GM12878 (cell line): ENCODE results near the gene PMF1. TPM values are rescaled to one million over a fixed set of nuclear protein-coding genes. Genes with fewer than 3 reads are reported as not detected.

Experiments
- ATAC-seq: fragments of 200-7000 bp; cut with Tn5 transposase; 3 replicates; pipeline ENCODE4 v1.9.1; 2020; ENCODE audit warnings: mild to moderate bottlenecking, moderate library complexity
- BruUV-seq: library from RNA; stranded (reverse); fragments of 400-500 nt; replicated peaks from 2 replicates; lab custom pipeline; 2021; lab: Mats Ljungman, UMichigan
- CTCF ChIA-PET: fragments of 300-600 bp; sonication (Branson Sonifier 250); formaldehyde crosslinking; extraction: SDS; loops from one replicate; lab custom pipeline; 2021; ENCODE audit warnings: inconsistent platforms; lab: Yijun Ruan, JAX
- POLR2A ChIA-PET: fragments of 350-600 bp; formaldehyde crosslinking; extraction: SDS; loops from one replicate; lab custom pipeline; 2021; ENCODE audit warnings: inconsistent platforms; lab: Charles Lee
- RAD21 ChIA-PET: fragments of 300-600 bp; sonication (Branson Sonifier 250); formaldehyde crosslinking; loops from one replicate; lab custom pipeline; 2023; ENCODE audit warnings: antibody characterized with exemption; ENCODE audit not compliant: unreplicated experiment; lab: Charles Lee
- SMC1A ChIA-PET: fragments of 300-600 bp; sonication (Branson Sonifier 250); formaldehyde crosslinking; loops from one replicate; lab custom pipeline; 2023; ENCODE audit not compliant: unreplicated experiment, uncharacterized antibody; lab: Charles Lee
- DNase-seq: peaks from one replicate; pipeline ENCODE4 v3.0.0-alpha.2; 2011; ENCODE audit warnings: low read depth, low spot score
- FAIRE-seq: peaks from 3 replicates; lab custom pipeline; 2011; peaks lifted over from hg19 to GRCh38; lab: Jason Lieb, UNC
- H2AFZ ChIP-seq: 2 replicates; pipeline ENCODE4 v1.6.0; 2011; ENCODE audit warnings: low read depth, low read length, control low read depth; ENCODE audit not compliant: control insufficient read depth
- H3K27ac ChIP-seq: 2 replicates; pipeline ENCODE4 v1.5.1; 2011; ENCODE audit warnings: control low read depth; ENCODE audit not compliant: control insufficient read depth, insufficient read depth
- H3K27me3 ChIP-seq, 2 experiments: replicated peaks in 1 of 2; 2 replicates each; pipeline versions ENCODE4 v1.6.0 to v1.6.1; 2011; ENCODE audit warnings: low read length in 1 of 2; ENCODE audit not compliant: control insufficient read depth in 2 of 2, insufficient read depth in 2 of 2
- H3K36me3 ChIP-seq, 2 experiments: 2 replicates each; pipeline ENCODE4 v1.5.1; 2011; ENCODE audit warnings: low read length in 1 of 2; ENCODE audit not compliant: control insufficient read depth in 2 of 2, insufficient read depth in 2 of 2
- H3K4me1 ChIP-seq: 2 replicates; pipeline ENCODE4 v1.6.1; 2011; ENCODE audit warnings: mild to moderate bottlenecking, low read length, moderate library complexity, mixed read lengths; ENCODE audit not compliant: control insufficient read depth, insufficient read depth
- H3K4me2 ChIP-seq: 2 replicates; pipeline ENCODE4 v1.6.0; 2011; ENCODE audit warnings: control low read depth; ENCODE audit not compliant: control insufficient read depth, insufficient read depth
- H3K4me3 ChIP-seq: fragments of 200-600 bp; sonication (generic); 2 replicates; pipeline ENCODE4 v1.5.1; 2016
- H3K79me2 ChIP-seq: 2 replicates; pipeline ENCODE4 v1.6.0; 2011; ENCODE audit warnings: low read length; ENCODE audit not compliant: control insufficient read depth, insufficient read depth
- H3K9ac ChIP-seq: 2 replicates; pipeline ENCODE4 v1.8.0; 2011; ENCODE audit warnings: low read length, control low read depth, mixed read lengths; ENCODE audit not compliant: control insufficient read depth, insufficient read depth
- H3K9me3 ChIP-seq: replicated peaks from 3 replicates; pipeline ENCODE4 v1.5.1; 2011; ENCODE audit warnings: mild to moderate bottlenecking, low read length; ENCODE audit not compliant: control insufficient read depth, insufficient read depth
- H4K20me1 ChIP-seq: 2 replicates; pipeline ENCODE4 v1.6.0; 2011; ENCODE audit not compliant: control insufficient read depth, insufficient read depth
- BRCA1 ChIP-seq: IDR thresholded peaks from 2 replicates; pipeline ENCODE4 v1.6.1; 2011; ENCODE audit warnings: low read depth, low read length, improper control_type of control experiment
- DPF2 ChIP-seq: fragments of 450-650 bp; IDR thresholded peaks from 2 replicates; pipeline ENCODE4 v1.6.1; 2017; ENCODE audit warnings: mild to moderate bottlenecking
- GABPA ChIP-seq: IDR thresholded peaks from 2 replicates; pipeline ENCODE4 v1.6.1; 2014; ENCODE audit warnings: antibody characterized with exemption, low read depth, mild to moderate bottlenecking, inconsistent platforms
- IRF5 ChIP-seq: fragments of 450-650 bp; IDR thresholded peaks from 2 replicates; pipeline ENCODE4 v1.6.1; 2017; ENCODE audit warnings: borderline replicate concordance
- KAT2A ChIP-seq: conservative IDR thresholded peaks from 2 replicates; pipeline ENCODE4 v1.6.1; 2011; ENCODE audit warnings: low read depth, low read length; ENCODE audit not compliant: control insufficient read depth
- MTA2 ChIP-seq: fragments of 450-650 bp; IDR thresholded peaks from 2 replicates; pipeline ENCODE4 v1.6.1; 2016; ENCODE audit warnings: low read depth, mild to moderate bottlenecking, moderate library complexity
- TAF1 ChIP-seq: IDR thresholded peaks from 2 replicates; pipeline ENCODE4 v1.6.1; 2011; ENCODE audit warnings: mild to moderate bottlenecking, low read depth, low read length, borderline replicate concordance
- TCF12 ChIP-seq: IDR thresholded peaks from 2 replicates; pipeline ENCODE4 v1.6.1; 2011; ENCODE audit warnings: low read depth, mild to moderate bottlenecking, low read length
- WGBS: methylation state at CpG from one replicate; pipeline ENCODE4 v1.1.6; 2016; ENCODE audit warnings: low lambda C conversion rate; ENCODE audit not compliant: insufficient replicate concordance, insufficient coverage; ENCODE audit errors: missing lambda C conversion rate; 5-methylcytosine and 5-hydroxymethylcytosine counted together
- in situ Hi-C: fragments of 300-500 bp; cut with MboI; formaldehyde crosslinking; loops from 9 replicates; pipeline ENCODE4 v1.14.3; 2018; ENCODE audit warnings: mixed read lengths
- intact Hi-C: fragments of 100-400 bp; cut with micrococcal nuclease; formaldehyde crosslinking; loops from one replicate; pipeline ENCODE4 v1.14.2; 2022; ENCODE audit not compliant: unreplicated experiment
- polyA plus RNA-seq, 11 experiments: library from polyadenylated mRNA; depleted of rRNA in 4 of 11; unstranded in 6 of 11; stranded (reverse) in 5 of 11; fragments of >200 nt; fragmentation: Nextera tagmentation in 4 of 11; fragmentation: Illumina TruSeq in 1 of 11; extraction: Ambion mirVana in 4 of 11; extraction: Trizol in 1 of 11; gene quantifications; 1 replicate in 1 of 11; 2 replicates in 10 of 11; pipeline versions ENCODE4 v1.2.1 to v1.2.3, GENCODE V29; 2011 to 2016; ENCODE audit warnings: inconsistent platforms in 2 of 11, missing spikeins in 2 of 11, low read depth in 1 of 11
- total RNA-seq, 4 experiments: library from RNA; depleted of rRNA in 3 of 4; stranded (reverse); fragments of >200 nt in 3 of 4; fragmentation: Illumina TruSeq in 1 of 4; extraction: Trizol in 1 of 4; gene quantifications; 2 replicates each; pipeline versions ENCODE4 v1.2.1 to v1.2.3, GENCODE V29; 2013 to 2021
- TF ChIP-seq, protein P1 (sequence below): fragments of 450-650 bp; IDR thresholded peaks from 2 replicates; pipeline ENCODE4 v1.6.1; 2016; ENCODE audit warnings: mild to moderate bottlenecking

The PMF1 gene
- total and polyA plus RNA-seq, 10 of the 15 experiments (the other 5 are each of a cell fraction or from before 2014, with no cell fraction given), result 6.7 to 105 (median 67.3) TPM

GRCh38 chr1:156229809-156230472, 17.1 kb downstream of the PMF1 start (continued):
- TF ChIP-seq, protein P1, sequence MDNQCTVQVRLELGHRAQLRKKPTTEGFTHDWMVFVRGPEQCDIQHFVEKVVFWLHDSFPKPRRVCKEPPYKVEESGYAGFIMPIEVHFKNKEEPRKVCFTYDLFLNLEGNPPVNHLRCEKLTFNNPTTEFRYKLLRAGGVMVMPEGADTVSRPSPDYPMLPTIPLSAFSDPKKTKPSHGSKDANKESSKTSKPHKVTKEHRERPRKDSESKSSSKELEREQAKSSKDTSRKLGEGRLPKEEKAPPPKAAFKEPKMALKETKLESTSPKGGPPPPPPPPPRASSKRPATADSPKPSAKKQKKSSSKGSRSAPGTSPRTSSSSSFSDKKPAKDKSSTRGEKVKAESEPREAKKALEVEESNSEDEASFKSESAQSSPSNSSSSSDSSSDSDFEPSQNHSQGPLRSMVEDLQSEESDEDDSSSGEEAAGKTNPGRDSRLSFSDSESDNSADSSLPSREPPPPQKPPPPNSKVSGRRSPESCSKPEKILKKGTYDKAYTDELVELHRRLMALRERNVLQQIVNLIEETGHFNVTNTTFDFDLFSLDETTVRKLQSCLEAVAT, result no peak
- TF ChIP-seq TCF12 (no peak), DPF2 (no peak), KAT2A (no peak)

DNA sequence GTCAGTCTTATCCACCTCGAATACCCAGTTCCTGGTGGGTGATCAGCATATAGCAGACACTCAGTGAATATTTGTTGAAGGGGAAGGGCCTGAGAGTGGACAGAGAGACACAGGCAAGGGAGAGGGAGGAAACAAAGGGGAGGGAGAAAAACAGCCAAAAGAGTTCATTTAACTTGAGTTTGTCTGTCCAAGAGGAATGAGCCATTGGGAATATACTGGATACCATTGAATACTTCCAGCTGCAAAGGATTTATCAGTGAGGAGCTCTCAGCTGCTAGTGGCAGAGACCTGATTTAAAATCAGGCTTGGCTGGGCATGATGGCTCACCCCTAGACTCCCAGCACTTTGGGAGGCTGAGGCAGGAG, 17.6 kb downstream of the PMF1 start:
- no peaks in the 10 kb centered on the region for H4K20me1 ChIP-seq
- H2AFZ ChIP-seq, result no peak overlapping the region
- H3K27ac ChIP-seq, result no peak overlapping the region
- H3K36me3 ChIP-seq, result peaks cover 3 to 4% of the 10 kb centered on the region in 2 experiments; a peak in 3 of 4 replicates
- no peak for FAIRE-seq
- no peak overlapping the region for H3K9ac ChIP-seq
- no peaks in the 10 kb centered on the region for H3K27me3 ChIP-seq
- H3K79me2 ChIP-seq, result no peaks in the 10 kb centered on the region
- in situ Hi-C loops (no loop called here), intact Hi-C loops (no loop called here)
- 100% methylated on average over 1 of the region's 1 CpG for WGBS
- no peaks in the 10 kb centered on the region for H3K9me3 ChIP-seq
- H3K4me3 ChIP-seq, result no peak overlapping the region
- H3K4me2 ChIP-seq, result no peak overlapping the region
- SMC1A ChIA-PET, result interaction anchor here (14.3 kb wide), 1 partner anchor 79 kb away, joined by 411 read pairs; the partner anchor contains the start of gene SEMA4A
- TF ChIP-seq IRF5 (no peak), TAF1 (no peak), BRCA1 (no peak), MTA2 (no peak), GABPA (no peak)
- no peak for DNase-seq
- POLR2A ChIA-PET, result no interaction called here
- no peak for ATAC-seq
- CTCF ChIA-PET, result interaction anchor here (2.4 to 14.2 kb wide), 2 partner anchors 82 to 88 kb away, joined by 16 to 502 read pairs; partner anchors contain the start of gene SEMA4A
- BruUV-seq, result no TSS peak
- peaks cover 23% of the 10 kb centered on the region for H3K4me1 ChIP-seq
- RAD21 ChIA-PET, result interaction anchor here (10.0 kb wide), 1 partner anchor 82 kb away, joined by 361 read pairs; the partner anchor contains the start of gene SEMA4A
